Natural killer cell treated with Interleukin-12 subunit alpha and Interleukin-12 subunit beta and Interleukin-15 and Interleukin-18, amount 100 ng/mL, for 72 hours (primary cell): Measurements from ENCODE around the gene EOLA1. TPM values are rescaled to one million over a fixed set of nuclear protein-coding genes. Genes with fewer than 3 reads are reported as not detected.
A peak's percentile ranks its signal among the peaks of the same experiment; 100 is the strongest.
"Not testable (repeated sequence)": the region's sequence is repeated elsewhere in the genome, so short reads cannot be mapped to it uniquely, and the experiment has no call there.

Experiments
- ATAC-seq, 2 donors: fragments of 150-1000 bp; cut with Tn5 transposase in 1 of 2; sonication (Bioruptor Pico), chemical (Tn5 transposase) in 1 of 2; 2 replicates each; pipeline ENCODE4 v1.10.0; 2021
- DNase-seq: peaks from one replicate; pipeline ENCODE4 v3.0.0; 2022; ENCODE audit warnings: low spot score
- H3K27ac Mint-ChIP-seq, 2 donors: 1 replicate in 1 of 2; 2 replicates in 1 of 2; pipeline ENCODE4 v1.8.0; 2022; ENCODE audit warnings: mixed read lengths in 2 of 2, mild to moderate bottlenecking in 1 of 2, moderate library complexity in 1 of 2
- H3K27me3 Mint-ChIP-seq, 2 donors: 1 replicate in 1 of 2; 2 replicates in 1 of 2; pipeline ENCODE4 v1.8.0; 2022; ENCODE audit warnings: mixed read lengths in 2 of 2
- H3K36me3 Mint-ChIP-seq: one replicate; pipeline ENCODE4 v1.8.0; 2022; ENCODE audit warnings: mixed read lengths
- H3K4me1 Mint-ChIP-seq, 2 donors: 1 replicate in 1 of 2; 2 replicates in 1 of 2; pipeline ENCODE4 v1.8.0; 2022; ENCODE audit warnings: low read depth in 2 of 2, mixed read lengths in 2 of 2, mild to moderate bottlenecking in 1 of 2
- H3K4me3 Mint-ChIP-seq: one replicate; pipeline ENCODE4 v1.8.0; 2022; ENCODE audit warnings: mixed read lengths
- H3K9me3 Mint-ChIP-seq: 2 replicates; pipeline ENCODE4 v1.8.0; 2022; ENCODE audit warnings: mixed read lengths
- total RNA-seq, 2 donors: library from RNA; stranded (reverse); gene quantifications; one replicate each; pipeline ENCODE4 v1.2.3, GENCODE V29; 2022

The EOLA1 gene
- total RNA-seq, 2 donors from 2014 or later = 32.1 to 35.0 TPM

GRCh38 chrX:149521438-149521837 lies 19.4 kb upstream of the EOLA1 start:
- DNase-seq = no peak
- H3K4me1 Mint-ChIP-seq = peaks cover 31 to 48% of the 10 kb centered on the region in 2 donors
- H3K27me3 Mint-ChIP-seq = peaks cover 0 to 3% of the 10 kb centered on the region in 2 donors

GRCh38 chrX:149522916-149523315 lies 17.9 kb upstream of the EOLA1 start:
- no peaks in the 10 kb centered on the region for H3K36me3 Mint-ChIP-seq
- no peak overlapping the region for H3K27ac Mint-ChIP-seq
- no peak for DNase-seq
- H3K4me1 Mint-ChIP-seq = peaks cover 28 to 38% of the 10 kb centered on the region in 2 donors
- no peak for ATAC-seq
- H3K27me3 Mint-ChIP-seq = no peaks in the 10 kb centered on the region
- no peak overlapping the region for H3K4me3 Mint-ChIP-seq
- no peaks in the 10 kb centered on the region for H3K9me3 Mint-ChIP-seq

More at GRCh38 chrX:149521438-149521837, 19.4 kb upstream of the EOLA1 start:
- Mint-ChIP-seq H3K36me3 (no peaks in the 10 kb centered on the region), H3K4me3 (peak overlapping the region; percentile 53), H3K9me3 (no peaks in the 10 kb centered on the region), H3K27ac (peak overlapping the region; percentile 14 to 43)
- no peak for ATAC-seq

DNA sequence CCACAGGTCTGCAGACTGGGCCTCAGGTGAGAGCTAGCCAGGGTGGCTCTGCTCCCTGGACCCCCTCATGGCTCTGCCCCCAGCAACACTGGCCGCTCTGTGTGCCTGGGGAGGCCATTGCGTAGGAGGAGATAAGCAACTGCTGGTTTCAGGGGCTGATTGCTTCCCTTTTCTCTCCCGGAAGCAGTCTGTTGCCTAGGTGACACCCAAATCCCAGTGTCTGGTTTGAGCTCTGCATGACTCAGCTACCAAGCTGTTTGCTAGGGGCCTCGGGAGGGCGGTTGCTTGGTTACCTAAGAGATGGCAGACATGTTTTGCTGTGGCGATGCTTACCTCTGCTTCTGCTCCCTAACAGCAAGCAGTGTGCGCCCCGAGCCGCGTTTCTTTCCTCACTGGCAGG lies 15.4 kb upstream of the EOLA1 start:
- H3K4me1 Mint-ChIP-seq = peaks cover 28 to 30% of the 10 kb centered on the region in 2 donors
- DNase-seq = peak; percentile 68
- not testable (repeated sequence) for H3K27me3 Mint-ChIP-seq, H3K36me3 Mint-ChIP-seq, H3K9me3 Mint-ChIP-seq
- H3K27ac Mint-ChIP-seq = peak overlapping the region in 1 of 2 donors; percentile 41
- peak overlapping the region; percentile 20 for H3K4me3 Mint-ChIP-seq
- ATAC-seq = peak; percentile 94 to 96

DNA sequence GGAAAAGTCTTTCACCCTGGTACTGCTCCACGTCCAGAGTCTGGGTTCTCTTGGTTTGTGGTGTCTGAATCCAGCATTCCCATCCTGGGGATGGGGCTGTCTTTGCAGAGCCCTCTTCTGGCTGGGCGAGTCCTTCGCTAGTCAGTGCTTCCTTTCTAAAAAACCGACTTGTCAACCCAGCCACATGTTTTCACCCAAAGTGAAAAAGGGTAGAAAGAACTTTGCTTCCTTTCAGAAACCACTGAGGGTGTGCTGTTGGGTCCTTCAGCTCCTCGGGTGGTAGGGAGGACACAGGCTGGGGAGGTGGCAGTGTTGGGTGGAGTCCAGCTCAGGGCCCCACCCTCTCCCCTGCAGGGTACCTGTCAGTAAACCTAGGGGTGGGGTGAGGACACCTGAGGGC lies 14.9 kb upstream of the EOLA1 start:
- DNase-seq, H3K27me3 Mint-ChIP-seq, H3K9me3 Mint-ChIP-seq, H3K36me3 Mint-ChIP-seq: not testable (repeated sequence)
- ATAC-seq = peak; percentile 61 to 64
- Mint-ChIP-seq H3K27ac (peak overlapping the region; percentile 19 to 41), H3K4me1 (peaks cover 23 to 25% of the 10 kb centered on the region in 2 donors), H3K4me3 (peak overlapping the region; percentile 44)

- ATAC-seq = not testable (repeated sequence)
- peak overlapping the region; percentile 44 for H3K4me3 Mint-ChIP-seq
These were observed 14.3 kb upstream of the EOLA1 start for GRCh38 chrX:149526318-149527033.

DNA sequence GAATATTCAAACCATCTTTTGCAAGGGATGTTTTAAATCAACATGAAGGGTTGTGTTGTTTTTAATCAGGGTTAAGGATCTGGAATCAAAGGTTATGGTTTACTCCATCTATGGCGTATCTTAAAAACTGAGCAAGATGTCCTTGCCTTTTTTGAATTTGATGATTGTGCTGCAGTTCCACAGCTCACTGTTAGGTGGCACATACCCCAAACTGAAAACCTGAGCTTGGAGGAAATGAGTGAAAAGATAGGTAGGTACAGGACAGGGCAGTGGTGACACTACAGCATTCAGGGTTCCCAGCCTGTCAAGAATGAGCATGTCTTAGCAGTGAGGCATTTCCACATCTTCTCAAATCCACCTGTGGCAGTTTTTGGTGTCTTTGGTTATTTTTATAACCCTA lies 13.1 kb upstream of the EOLA1 start:
- no peak for ATAC-seq
- Mint-ChIP-seq H3K36me3 (peaks cover 4% of the 10 kb centered on the region), H3K9me3 (no peaks in the 10 kb centered on the region), H3K4me3 (no peak overlapping the region), H3K27ac (peak overlapping the region; percentile 28 to 63), H3K27me3 (peaks cover 0 to 6% of the 10 kb centered on the region in 2 donors), H3K4me1 (peaks cover 9 to 19% of the 10 kb centered on the region in 2 donors)
- DNase-seq = no peak

More at GRCh38 chrX:149526318-149527033, 14.3 kb upstream of the EOLA1 start:
- not testable (repeated sequence) for H3K27me3 Mint-ChIP-seq, DNase-seq, H3K9me3 Mint-ChIP-seq, H3K36me3 Mint-ChIP-seq
- peaks cover 19 to 23% of the 10 kb centered on the region in 2 donors for H3K4me1 Mint-ChIP-seq
- peak overlapping the region in 1 of 2 donors; percentile 19 for H3K27ac Mint-ChIP-seq

DNA sequence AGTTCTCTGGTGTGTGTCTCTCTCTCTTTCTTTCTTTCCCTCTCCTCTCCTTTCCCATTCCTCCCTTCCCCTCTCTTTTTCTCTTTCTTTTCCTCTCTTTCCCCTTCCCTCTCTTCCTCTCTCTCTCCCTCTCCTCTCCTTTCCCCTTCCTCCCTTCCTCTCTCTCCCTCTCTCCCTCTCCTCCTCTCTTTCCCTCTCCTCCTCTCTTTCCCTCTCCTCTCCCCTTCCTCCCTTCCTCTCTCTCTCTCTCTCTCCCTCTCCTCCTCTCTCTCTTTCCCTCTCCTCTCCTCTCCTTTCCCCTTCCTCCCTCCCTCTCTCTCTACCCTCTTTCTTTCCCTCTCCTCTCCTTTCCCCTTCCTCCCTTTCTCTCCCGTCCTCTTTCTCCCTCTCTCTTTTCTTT lies 12.4 kb upstream of the EOLA1 start:
- Mint-ChIP-seq H3K4me1 (peaks cover 9 to 15% of the 10 kb centered on the region in 2 donors), H3K36me3 (peaks cover 4% of the 10 kb centered on the region), H3K27me3 (peaks cover 0 to 6% of the 10 kb centered on the region in 2 donors), H3K9me3 (no peaks in the 10 kb centered on the region), H3K27ac (peak overlapping the region in 1 of 2 donors; percentile 12), H3K4me3 (no peak overlapping the region)
- DNase-seq (no peak), ATAC-seq (no peak)

GRCh38 chrX:149531599-149531998 lies 9.2 kb upstream of the EOLA1 start:
- DNase-seq (no peak), ATAC-seq (no peak)
- H3K27ac Mint-ChIP-seq = peak overlapping the region in 1 of 2 donors; percentile 25
- peaks cover 4% of the 10 kb centered on the region for H3K36me3 Mint-ChIP-seq
- peaks cover 0 to 6% of the 10 kb centered on the region in 2 donors for H3K27me3 Mint-ChIP-seq
- peaks cover 9 to 13% of the 10 kb centered on the region in 2 donors for H3K4me1 Mint-ChIP-seq
- H3K4me3 Mint-ChIP-seq = no peak overlapping the region
- no peaks in the 10 kb centered on the region for H3K9me3 Mint-ChIP-seq

DNA sequence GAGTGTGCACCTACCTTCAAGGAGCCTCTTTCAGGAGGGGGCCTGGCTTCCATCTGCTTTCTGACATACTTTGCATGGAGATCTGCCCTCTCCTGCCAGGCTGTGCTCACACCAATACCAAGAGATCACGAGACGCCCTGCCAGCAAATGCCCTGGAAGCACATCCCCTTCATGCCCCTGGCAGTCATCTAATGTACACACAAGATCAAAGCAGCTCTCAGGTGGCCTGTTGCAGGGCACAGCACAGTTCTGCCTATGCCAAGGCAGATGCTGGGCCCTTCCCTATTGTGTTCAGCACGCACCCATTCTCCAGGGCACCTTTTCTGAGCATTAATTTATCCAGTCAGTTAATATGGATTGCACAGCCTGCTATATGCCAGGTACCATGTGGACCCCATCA lies 7.9 kb upstream of the EOLA1 start:
- H3K9me3 Mint-ChIP-seq, ATAC-seq: not testable (repeated sequence)

GRCh38 chrX:149533999-149534398 lies 6.8 kb upstream of the EOLA1 start:
- H3K4me1 Mint-ChIP-seq, H3K27ac Mint-ChIP-seq, DNase-seq, H3K4me3 Mint-ChIP-seq, H3K27me3 Mint-ChIP-seq, ATAC-seq, H3K9me3 Mint-ChIP-seq, H3K36me3 Mint-ChIP-seq: not testable (repeated sequence)

More for the DNA sequence above, 7.9 kb upstream of the EOLA1 start:
- not testable (repeated sequence) for H3K4me1 Mint-ChIP-seq, H3K27me3 Mint-ChIP-seq, DNase-seq, H3K36me3 Mint-ChIP-seq, H3K4me3 Mint-ChIP-seq, H3K27ac Mint-ChIP-seq

DNA sequence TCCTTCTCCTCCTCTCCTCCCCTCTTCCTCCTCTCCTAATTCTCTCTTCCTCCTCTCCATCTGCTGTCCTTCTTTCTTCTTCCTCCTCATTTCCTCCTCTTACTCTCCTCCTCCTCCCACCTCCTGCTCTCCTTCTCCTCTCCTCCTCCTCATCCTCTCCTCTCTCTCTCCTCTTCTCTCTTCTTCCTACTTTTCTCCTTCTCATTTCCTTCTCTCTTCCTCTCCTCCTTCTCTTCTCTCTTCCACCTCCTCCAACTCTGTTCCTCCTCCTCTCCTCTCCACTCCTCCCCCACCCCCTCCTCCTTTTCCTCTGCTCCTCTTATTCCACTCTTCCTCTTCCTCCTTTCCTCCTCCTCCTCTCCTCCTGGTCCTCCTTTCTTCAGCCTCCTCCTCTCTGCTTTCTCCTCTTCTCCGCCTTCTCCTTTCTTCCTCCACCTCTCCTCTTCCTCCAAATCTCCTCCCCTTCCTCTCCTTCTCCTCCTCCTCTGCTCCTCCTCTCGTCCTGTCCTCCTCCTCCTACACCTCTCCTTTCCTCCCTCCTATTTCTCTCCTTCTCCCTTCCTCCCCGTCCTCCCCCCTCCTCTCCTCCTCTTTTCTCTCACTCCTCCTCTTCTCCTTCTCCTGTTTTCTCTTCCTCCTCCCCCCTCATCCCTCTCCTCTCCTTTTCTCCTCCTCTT lies 5.7 kb upstream of the EOLA1 start:
- H3K4me3 Mint-ChIP-seq, DNase-seq, H3K36me3 Mint-ChIP-seq, ATAC-seq, H3K9me3 Mint-ChIP-seq, H3K27me3 Mint-ChIP-seq: not testable (repeated sequence)
- Mint-ChIP-seq H3K27ac (peak overlapping the region in 1 of 2 donors; percentile 76), H3K4me1 (peaks cover 0 to 12% of the 10 kb centered on the region in 2 donors)

DNA sequence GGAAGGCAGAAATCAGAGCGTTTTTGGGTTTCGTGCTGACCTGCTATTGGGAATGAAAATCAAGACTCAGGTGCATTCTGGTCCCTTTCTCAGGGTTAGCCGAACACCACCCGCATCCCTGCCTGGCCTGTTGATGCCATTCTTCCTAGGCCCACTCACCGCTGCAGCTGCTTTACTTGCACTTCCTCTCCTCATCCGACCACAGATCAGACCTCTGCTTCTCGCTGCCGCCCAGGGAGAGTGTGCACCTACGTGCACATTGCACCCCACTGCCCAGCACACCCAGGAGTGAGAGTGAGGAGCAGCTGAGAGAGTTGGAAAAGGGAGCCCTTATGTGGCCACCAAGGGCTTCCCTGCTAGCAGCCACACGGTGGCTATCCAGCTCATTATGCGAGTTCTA lies 3.3 kb upstream of the EOLA1 start:
- ATAC-seq, H3K9me3 Mint-ChIP-seq, H3K27ac Mint-ChIP-seq, H3K4me3 Mint-ChIP-seq, H3K36me3 Mint-ChIP-seq, DNase-seq, H3K27me3 Mint-ChIP-seq: not testable (repeated sequence)
- peaks cover 8 to 11% of the 10 kb centered on the region in 2 donors for H3K4me1 Mint-ChIP-seq

- DNase-seq (peak; percentile 91), ATAC-seq (peak; percentile 70 to 76)
- H3K27me3 Mint-ChIP-seq = no peaks in the 10 kb centered on the region
- H3K4me3 Mint-ChIP-seq = peak overlapping the region; percentile 99
- H3K4me1 Mint-ChIP-seq = peaks cover 8 to 11% of the 10 kb centered on the region in 2 donors
- peak overlapping the region; percentile 92 to 96 for H3K27ac Mint-ChIP-seq
- no peaks in the 10 kb centered on the region for H3K9me3 Mint-ChIP-seq
- H3K36me3 Mint-ChIP-seq = no peaks in the 10 kb centered on the region
These were observed 1.3 kb upstream of the EOLA1 start for GRCh38 chrX:149539283-149540130.
